GM13977 (cell line): ENCODE results near the gene UQCR11.

Source experiments
- DNase-seq: peaks from one replicate; pipeline ENCODE4 v3.0.0; 2012; ENCODE audit warnings: low spot score
- in situ Hi-C: fragments of 300-500 bp; cut with MboI; formaldehyde crosslinking; loops from one replicate; pipeline ENCODE4 v1.12.0; 2022; ENCODE audit warnings: low sequenced_read_pairs, low pct_unique_long_range_greater_than_20kb, mixed read lengths, inconsistent platforms; ENCODE audit not compliant: unreplicated experiment
- TF ChIP-seq, protein P1 (sequence below): IDR thresholded peaks from 2 replicates; pipeline ENCODE4 v1.5.1; 2012; ENCODE audit warnings: mild to moderate bottlenecking, control low read depth; ENCODE audit not compliant: insufficient read depth; ENCODE audit errors: extremely low read depth, missing control alignments

Gene UQCR11

DNA sequence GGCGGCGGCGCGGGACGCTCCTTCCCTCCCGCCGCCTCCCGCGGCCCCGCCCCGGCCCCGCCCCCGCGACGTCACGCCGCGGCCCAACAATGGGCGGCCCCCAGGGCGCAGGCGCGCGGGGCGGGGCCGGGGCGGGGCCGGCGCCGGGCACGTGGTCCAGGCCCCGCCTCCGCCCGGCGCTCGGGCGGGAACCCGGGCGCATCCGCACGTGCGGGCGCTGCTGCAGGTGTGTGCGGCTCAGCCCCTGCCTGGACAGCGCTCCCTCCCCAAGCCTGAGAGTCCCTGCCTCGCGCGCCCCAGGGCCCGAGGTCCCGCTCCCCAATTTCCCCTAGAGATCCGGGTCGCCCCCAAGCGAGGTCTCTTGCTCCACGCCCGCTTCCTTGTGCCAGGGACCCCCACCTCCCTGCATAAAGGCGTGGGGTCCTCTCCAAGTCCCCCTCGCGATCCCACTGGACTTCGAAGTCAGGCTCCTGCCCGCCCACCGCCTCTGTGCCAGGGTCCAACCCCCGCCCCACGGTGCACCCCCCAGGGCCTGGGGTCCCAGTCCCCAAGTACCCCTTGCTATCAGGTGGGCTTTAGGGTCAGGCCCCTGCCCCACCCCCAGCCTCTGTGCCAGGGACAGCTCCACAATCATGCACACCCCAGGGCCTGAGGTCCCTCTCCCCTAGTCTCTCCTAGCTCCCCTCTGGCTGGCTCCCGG lies 36.8 kb downstream of the UQCR11 start, which contains the start of gene MEX3D:
Gene MEX3D, minus strand, starts transcription at position 6 of the 700 bp plus-strand sequence. CDS start 267 bp downstream, outside the sequence.
- DNase-seq, result peak; percentile 100
- TF ChIP-seq, protein P1, sequence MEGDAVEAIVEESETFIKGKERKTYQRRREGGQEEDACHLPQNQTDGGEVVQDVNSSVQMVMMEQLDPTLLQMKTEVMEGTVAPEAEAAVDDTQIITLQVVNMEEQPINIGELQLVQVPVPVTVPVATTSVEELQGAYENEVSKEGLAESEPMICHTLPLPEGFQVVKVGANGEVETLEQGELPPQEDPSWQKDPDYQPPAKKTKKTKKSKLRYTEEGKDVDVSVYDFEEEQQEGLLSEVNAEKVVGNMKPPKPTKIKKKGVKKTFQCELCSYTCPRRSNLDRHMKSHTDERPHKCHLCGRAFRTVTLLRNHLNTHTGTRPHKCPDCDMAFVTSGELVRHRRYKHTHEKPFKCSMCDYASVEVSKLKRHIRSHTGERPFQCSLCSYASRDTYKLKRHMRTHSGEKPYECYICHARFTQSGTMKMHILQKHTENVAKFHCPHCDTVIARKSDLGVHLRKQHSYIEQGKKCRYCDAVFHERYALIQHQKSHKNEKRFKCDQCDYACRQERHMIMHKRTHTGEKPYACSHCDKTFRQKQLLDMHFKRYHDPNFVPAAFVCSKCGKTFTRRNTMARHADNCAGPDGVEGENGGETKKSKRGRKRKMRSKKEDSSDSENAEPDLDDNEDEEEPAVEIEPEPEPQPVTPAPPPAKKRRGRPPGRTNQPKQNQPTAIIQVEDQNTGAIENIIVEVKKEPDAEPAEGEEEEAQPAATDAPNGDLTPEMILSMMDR, result no peak

DNA sequence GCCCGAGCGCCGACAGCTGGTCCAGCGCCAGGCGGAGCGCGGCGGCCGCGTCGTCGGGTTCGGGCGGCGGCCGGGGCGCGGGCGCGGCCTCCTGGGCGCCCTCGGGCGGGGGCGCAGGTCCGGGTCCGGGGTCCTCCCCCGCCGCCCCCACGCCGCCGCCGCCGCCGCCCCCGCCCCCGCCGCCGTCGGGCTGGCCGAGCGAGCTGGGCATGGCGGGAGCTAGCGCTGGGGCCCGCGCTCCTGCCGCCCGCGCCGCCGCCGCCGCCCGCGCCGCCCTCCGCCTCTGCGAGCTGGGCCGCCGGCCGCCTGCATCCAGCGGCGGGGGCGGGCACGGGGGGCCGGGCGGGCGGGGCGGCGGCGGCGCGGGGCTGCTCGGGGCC lies 37.4 kb downstream of the UQCR11 start:
- no peak for DNase-seq
- TF ChIP-seq, protein P1, result peak; percentile 8
- in situ Hi-C loops, result no loop called here

More for the DNA sequence above, 36.8 kb downstream of the UQCR11 start, which contains the start of gene MEX3D:
- in situ Hi-C loops, result no loop called here

DNA sequence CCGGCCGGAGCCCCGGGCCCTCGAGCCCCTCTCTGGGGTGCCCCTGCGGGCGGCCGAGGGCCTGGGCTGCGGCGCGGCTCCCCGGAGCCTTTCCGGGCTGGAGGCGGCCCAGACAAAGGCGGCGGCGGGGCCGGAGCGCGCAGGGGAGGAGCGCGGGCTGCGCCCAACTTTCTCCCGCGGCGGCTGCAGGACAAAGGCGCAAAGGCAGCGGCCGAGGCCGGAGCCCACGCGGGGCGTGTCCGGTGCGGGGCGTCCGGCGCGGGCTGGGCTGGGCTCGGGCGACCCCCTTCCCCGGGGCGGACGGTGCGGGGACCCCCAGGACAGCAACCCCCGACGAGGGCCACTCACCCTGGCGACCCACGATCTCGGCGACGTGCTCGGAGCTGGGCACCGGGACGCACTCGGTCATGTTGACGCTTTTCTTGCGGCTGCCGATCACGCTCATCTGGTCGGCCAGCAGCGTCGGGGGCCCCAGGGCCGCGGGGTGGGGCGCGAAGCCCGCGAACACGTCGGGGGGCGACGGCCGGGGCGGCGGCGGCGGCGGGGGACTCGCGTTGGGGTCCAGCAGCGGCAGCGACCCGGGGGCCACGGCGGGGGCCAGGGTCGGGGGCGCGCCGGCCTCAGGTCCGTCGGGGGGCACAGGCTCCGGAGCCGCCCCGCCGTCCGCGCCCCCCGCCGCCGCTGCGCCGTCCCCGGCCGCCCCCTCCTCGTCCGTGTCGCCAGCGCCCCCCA lies 38.0 kb downstream of the UQCR11 start:
- in situ Hi-C loops, result no loop called here
- DNase-seq, result no peak
- TF ChIP-seq, protein P1, result no peak

DNA sequence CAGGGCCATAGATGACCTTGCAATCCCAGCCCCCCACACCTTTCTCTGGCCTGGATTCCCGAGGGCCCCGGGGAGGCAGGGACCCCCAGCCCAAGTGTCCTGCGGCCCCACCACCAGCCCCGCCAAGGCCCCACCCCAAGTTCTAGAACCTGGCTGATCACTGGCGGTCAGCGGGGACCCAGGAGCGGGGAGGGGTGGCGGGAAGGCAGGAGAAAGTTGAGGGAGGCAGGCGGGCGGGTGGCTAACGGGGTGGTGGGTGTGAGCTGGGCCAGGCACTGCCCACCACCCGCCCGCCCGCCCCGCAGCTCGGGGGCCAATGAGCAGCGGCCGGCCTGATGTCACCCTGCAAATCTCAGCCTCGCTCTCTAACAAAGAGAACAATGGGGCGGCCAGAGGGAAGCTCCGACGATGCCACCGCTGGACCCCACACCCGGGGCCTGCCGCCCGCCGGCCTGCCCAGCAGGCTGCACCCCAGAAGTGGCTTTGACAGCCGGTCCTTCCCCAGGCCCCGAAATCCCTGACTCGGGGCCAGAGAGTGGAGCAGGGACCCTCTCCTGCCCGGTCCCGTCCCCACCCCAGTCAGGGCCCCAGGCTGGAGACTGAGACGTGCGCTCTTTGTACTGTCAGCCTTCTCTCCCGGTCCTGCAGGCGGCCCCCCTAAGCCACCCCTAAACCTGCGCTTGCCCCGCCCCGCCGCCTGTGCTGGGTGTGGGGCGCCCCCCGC lies 38.7 kb downstream of the UQCR11 start:
- DNase-seq, result no peak
- TF ChIP-seq, protein P1, result no peak
- in situ Hi-C loops, result no loop called here

DNA sequence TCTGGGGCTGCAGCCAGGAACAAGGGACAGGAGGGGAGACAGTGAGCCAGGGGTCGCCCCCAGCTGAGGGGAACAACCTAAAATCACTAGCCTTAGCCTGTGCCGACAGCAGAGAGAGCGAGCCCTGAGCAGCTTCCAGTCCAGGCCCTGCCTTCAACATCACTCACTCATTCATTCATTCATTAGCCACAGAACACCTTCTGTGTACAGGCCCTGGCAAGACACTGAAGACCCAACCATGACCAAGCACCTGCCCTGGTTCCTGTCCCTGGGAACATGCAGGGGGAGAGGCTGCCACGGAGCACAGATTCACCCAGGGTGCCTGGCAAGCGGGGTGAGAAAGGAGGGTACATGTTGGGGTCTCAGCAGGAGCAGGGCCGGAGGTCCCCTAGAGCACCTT lies 42.0 kb downstream of the UQCR11 start:
- in situ Hi-C loops, result no loop called here
- DNase-seq, result no peak
- TF ChIP-seq, protein P1, result no peak

DNA sequence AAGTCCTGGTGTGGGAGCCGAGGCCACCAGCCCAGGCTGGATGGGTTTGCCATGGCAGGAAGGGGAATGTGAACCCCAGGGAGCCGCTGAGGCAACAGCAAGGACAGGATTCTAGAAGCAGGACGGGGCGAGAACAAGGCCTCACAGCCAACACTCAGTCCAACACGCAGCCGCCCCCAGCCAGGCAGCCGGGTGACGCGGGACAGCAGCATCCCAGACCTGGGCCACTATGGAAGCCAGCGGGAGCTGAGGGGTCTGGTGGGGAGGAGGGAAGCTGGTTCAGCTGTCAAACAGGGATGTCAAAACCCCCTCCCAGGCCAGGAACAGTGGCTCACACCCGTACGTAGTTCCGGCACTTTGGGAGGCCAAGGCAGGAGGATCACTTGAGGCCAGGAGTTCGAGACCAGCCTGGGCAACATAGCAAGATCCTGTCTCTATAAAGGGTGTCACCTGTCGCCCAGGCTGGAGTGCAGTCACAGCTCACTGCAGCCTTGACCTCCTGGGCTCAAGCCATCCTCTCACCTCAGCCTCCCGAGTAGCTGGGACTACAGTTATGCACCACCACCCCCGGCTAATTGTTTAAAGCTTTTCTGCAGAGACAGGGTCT lies 43.9 kb downstream of the UQCR11 start:
- DNase-seq, result no peak
- in situ Hi-C loops, result no loop called here
- TF ChIP-seq, protein P1, result no peak
